ENCODE data around the gene TYW1.
"Not testable (repeated sequence)": the region's sequence is repeated elsewhere in the genome, so short reads cannot be mapped to it uniquely, and the experiment has no call there.

DNA sequence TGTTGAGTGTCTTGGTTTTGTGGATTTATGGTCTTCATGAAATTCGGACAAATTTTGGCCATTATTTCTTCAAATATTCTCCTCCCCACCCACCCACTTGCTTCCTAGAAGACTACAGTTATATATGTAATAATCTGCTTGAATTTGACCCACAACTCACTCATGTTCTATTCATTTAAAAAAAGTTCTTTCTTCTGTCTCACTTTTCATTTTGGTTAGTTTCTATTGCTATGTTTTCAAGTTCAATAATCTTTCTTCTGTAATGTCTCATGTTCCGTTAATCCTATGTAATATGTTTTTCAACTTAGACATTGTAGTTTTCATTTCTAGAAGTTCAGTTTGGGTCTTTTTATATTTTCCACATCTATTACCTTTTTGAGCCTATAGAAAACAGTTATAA lies 55.5 kb downstream of the TYW1 start:
- TF ChIP-seq POLR2A (IDR thresholded peaks at IDR 0.05), result not testable (repeated sequence)
- TF ChIP-seq, protein P1, sequence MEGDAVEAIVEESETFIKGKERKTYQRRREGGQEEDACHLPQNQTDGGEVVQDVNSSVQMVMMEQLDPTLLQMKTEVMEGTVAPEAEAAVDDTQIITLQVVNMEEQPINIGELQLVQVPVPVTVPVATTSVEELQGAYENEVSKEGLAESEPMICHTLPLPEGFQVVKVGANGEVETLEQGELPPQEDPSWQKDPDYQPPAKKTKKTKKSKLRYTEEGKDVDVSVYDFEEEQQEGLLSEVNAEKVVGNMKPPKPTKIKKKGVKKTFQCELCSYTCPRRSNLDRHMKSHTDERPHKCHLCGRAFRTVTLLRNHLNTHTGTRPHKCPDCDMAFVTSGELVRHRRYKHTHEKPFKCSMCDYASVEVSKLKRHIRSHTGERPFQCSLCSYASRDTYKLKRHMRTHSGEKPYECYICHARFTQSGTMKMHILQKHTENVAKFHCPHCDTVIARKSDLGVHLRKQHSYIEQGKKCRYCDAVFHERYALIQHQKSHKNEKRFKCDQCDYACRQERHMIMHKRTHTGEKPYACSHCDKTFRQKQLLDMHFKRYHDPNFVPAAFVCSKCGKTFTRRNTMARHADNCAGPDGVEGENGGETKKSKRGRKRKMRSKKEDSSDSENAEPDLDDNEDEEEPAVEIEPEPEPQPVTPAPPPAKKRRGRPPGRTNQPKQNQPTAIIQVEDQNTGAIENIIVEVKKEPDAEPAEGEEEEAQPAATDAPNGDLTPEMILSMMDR (IDR thresholded peaks at IDR 0.05), result not testable (repeated sequence)
